Keratinocyte (primary cell): ENCODE data around the gene PCDH9. TPM values are rescaled to one million over a fixed set of nuclear protein-coding genes. Genes with fewer than 3 reads are reported as not detected.

ENCODE experiments used
- DNase-seq: peaks from one replicate; pipeline ENCODE4 v3.0.0-alpha.2; 2011; ENCODE audit warnings: low read depth, missing footprints, low spot score
- FAIRE-seq: peaks from 2 replicates; lab custom pipeline; 2011; peaks lifted over from hg19 to GRCh38; lab: Jason Lieb, UNC
- H2AFZ ChIP-seq: 2 replicates; pipeline ENCODE4 v1.6.0; 2012; ENCODE audit warnings: low read length, control low read depth, inconsistent platforms; ENCODE audit not compliant: control insufficient read depth
- H3K27ac ChIP-seq: 2 replicates; pipeline ENCODE4 v1.5.1; 2011; ENCODE audit warnings: low read length; ENCODE audit not compliant: control insufficient read depth, insufficient read depth
- H3K27me3 ChIP-seq: 3 replicates; pipeline ENCODE4 v1.6.0; 2011; ENCODE audit warnings: low read length; ENCODE audit not compliant: control insufficient read depth, insufficient read depth; ENCODE audit errors: extremely low read depth
- H3K36me3 ChIP-seq, 2 experiments: 2 replicates in 1 of 2; 3 replicates in 1 of 2; pipeline ENCODE4 v1.5.1; 2011; ENCODE audit warnings: low read length in 2 of 2, mild to moderate bottlenecking in 1 of 2; ENCODE audit not compliant: control insufficient read depth in 2 of 2, insufficient read depth in 2 of 2; ENCODE audit errors: extremely low read depth in 1 of 2
- H3K4me1 ChIP-seq: 3 replicates; pipeline ENCODE4 v1.5.1; 2011; ENCODE audit warnings: low read length; ENCODE audit not compliant: control insufficient read depth, insufficient read depth; ENCODE audit errors: extremely low read depth
- H3K4me2 ChIP-seq: 3 replicates; pipeline ENCODE4 v1.6.0; 2011; ENCODE audit warnings: low read depth, low read length; ENCODE audit not compliant: control insufficient read depth, insufficient read depth; ENCODE audit errors: extremely low read depth
- H3K4me3 ChIP-seq, 3 experiments: fragments of 200-600 bp in 1 of 3; sonication (generic) in 1 of 3; 2 replicates in 2 of 3; 3 replicates in 1 of 3; pipeline ENCODE4 v1.5.1; 2011 to 2016; ENCODE audit warnings: low read length in 3 of 3, mild to moderate bottlenecking in 3 of 3, control low read depth in 2 of 3, inconsistent platforms in 1 of 3, low read depth in 1 of 3, mixed read lengths in 1 of 3, mixed run types in 1 of 3, moderate library complexity in 1 of 3; ENCODE audit not compliant: control insufficient read depth in 2 of 3, insufficient read depth in 2 of 3; ENCODE audit errors: extremely low read depth in 1 of 3
- H3K79me2 ChIP-seq: 2 replicates; pipeline ENCODE4 v1.6.0; 2012; ENCODE audit warnings: low read length; ENCODE audit not compliant: control insufficient read depth, insufficient read depth
- H3K9ac ChIP-seq: 3 replicates; pipeline ENCODE4 v1.6.0; 2011; ENCODE audit warnings: low read length; ENCODE audit not compliant: control insufficient read depth, insufficient read depth; ENCODE audit errors: extremely low read depth
- H3K9me1 ChIP-seq: 3 replicates; pipeline ENCODE4 v1.6.0; 2011; ENCODE audit warnings: low read length; ENCODE audit not compliant: control insufficient read depth, insufficient read depth; ENCODE audit errors: extremely low read depth
- H3K9me3 ChIP-seq: 2 replicates; pipeline ENCODE4 v1.5.1; 2012; ENCODE audit warnings: low read depth, low read length; ENCODE audit not compliant: control insufficient read depth
- H4K20me1 ChIP-seq: 3 replicates; pipeline ENCODE4 v1.6.0; 2011; ENCODE audit warnings: low read length; ENCODE audit not compliant: control insufficient read depth, insufficient read depth; ENCODE audit errors: extremely low read depth
- CTCF ChIP-seq, 3 experiments: IDR thresholded peaks in 1 of 3; conservative IDR thresholded peaks in 1 of 3; optimal IDR thresholded peaks in 1 of 3; 2 replicates in 2 of 3; 3 replicates in 1 of 3; pipeline versions ENCODE3 to v1.5.1; 2011; ENCODE audit warnings: low read length in 3 of 3, mild to moderate bottlenecking in 3 of 3, moderate library complexity in 2 of 3, control low read depth in 1 of 3, inconsistent platforms in 1 of 3; ENCODE audit not compliant: insufficient read depth in 2 of 3; ENCODE audit errors: extremely low read depth in 1 of 3
- EZH2 ChIP-seq: IDR thresholded peaks from one replicate; pipeline ENCODE4 v1.6.1; 2012; ENCODE audit warnings: inconsistent platforms, mild to moderate bottlenecking, low read length, moderate library complexity
- dilution Hi-C: fragments of 300-500 bp; cut with MboI; formaldehyde crosslinking; loops from one replicate; pipeline ENCODE4 v1.7.0; 2020; ENCODE audit warnings: low sequenced_read_pairs; ENCODE audit not compliant: extremely low pct_ligation_motif_present
- polyA plus RNA-seq, 5 experiments: library from polyadenylated mRNA; depleted of rRNA in 3 of 5; stranded (reverse) in 3 of 5; stranded (forward) in 1 of 5; unstranded in 1 of 5; fragments of >200 nt; gene quantifications; 1 replicate in 1 of 5; 2 replicates in 3 of 5; 3 replicates in 1 of 5; pipeline versions ENCODE4 v1.2.1 to v1.2.3, GENCODE V29; 2011 to 2012; ENCODE audit warnings: missing spikeins in 2 of 5, low read depth in 1 of 5, low replicate concordance in 1 of 5

Gene PCDH9
- polyA plus RNA-seq, 1 donor (not counting 4 experiments of a cell fraction or from before 2014, with no cell fraction given) = 0.21 TPM

- no peak for FAIRE-seq
- Histone ChIP-seq H3K4me1 (no peaks in the 10 kb centered on the region), H3K27me3 (no peaks in the 10 kb centered on the region), H3K9me3 (no peaks in the 10 kb centered on the region), H2AFZ (no peak overlapping the region), H3K4me2 (no peak overlapping the region), H3K79me2 (no peaks in the 10 kb centered on the region), H3K9me1 (no peaks in the 10 kb centered on the region), H3K4me3 (no peak overlapping the region), H4K20me1 (no peaks in the 10 kb centered on the region), H3K36me3 (no peaks in the 10 kb centered on the region), H3K9ac (no peak overlapping the region), H3K27ac (no peak overlapping the region)
- DNase-seq = no peak
- dilution Hi-C loops = no loop called here
- no peak for TF ChIP-seq EZH2
- TF ChIP-seq CTCF (optimal IDR thresholded peaks at IDR 0.05 in 1 of 3, IDR thresholded peaks at IDR 0.05 in 1 of 3, conservative IDR thresholded peaks at IDR 0.05 in 1 of 3; ENCODE audit: extremely low read depth in 1 of 3, insufficient read depth in 2 of 3, low read length in 3 of 3) = no peak
Observed at GRCh38 chr13:66748712-66749111, 481.4 kb downstream of the PCDH9 start.

- Histone ChIP-seq H3K27ac (no peak overlapping the region), H3K4me3 (no peak overlapping the region), H3K79me2 (no peaks in the 10 kb centered on the region), H3K4me2 (no peak overlapping the region), H4K20me1 (no peaks in the 10 kb centered on the region), H2AFZ (no peak overlapping the region), H3K36me3 (no peaks in the 10 kb centered on the region), H3K9ac (no peak overlapping the region), H3K9me1 (no peaks in the 10 kb centered on the region), H3K9me3 (no peaks in the 10 kb centered on the region), H3K27me3 (no peaks in the 10 kb centered on the region), H3K4me1 (no peaks in the 10 kb centered on the region)
- FAIRE-seq = no peak
- TF ChIP-seq CTCF (optimal IDR thresholded peaks at IDR 0.05 in 1 of 3, IDR thresholded peaks at IDR 0.05 in 1 of 3, conservative IDR thresholded peaks at IDR 0.05 in 1 of 3; ENCODE audit: extremely low read depth in 1 of 3, insufficient read depth in 2 of 3, low read length in 3 of 3) = no peak
- no peak for TF ChIP-seq EZH2
- dilution Hi-C loops = no loop called here
- DNase-seq = no peak
Observed at GRCh38 chr13:66745307-66745706, 484.8 kb downstream of the PCDH9 start.
